Bronchial epithelial cell (primary cell): ENCODE measurements around the gene CPSF4L. TPM values are rescaled to one million over a fixed set of nuclear protein-coding genes. Genes with fewer than 3 reads are reported as not detected.

Experiments used
- DNase-seq: peaks from one replicate; pipeline ENCODE4 v3.0.0-alpha.2; 2010; ENCODE audit warnings: low read depth
- FAIRE-seq: peaks from 2 replicates; lab custom pipeline; 2011; peaks lifted over from hg19 to GRCh38; lab: Jason Lieb, UNC
- H3K27me3 ChIP-seq: 2 replicates; pipeline ENCODE4 v1.5.1; 2011; ENCODE audit warnings: low read length; ENCODE audit not compliant: control insufficient read depth, insufficient read depth
- H3K36me3 ChIP-seq: 2 replicates; pipeline ENCODE4 v1.5.1; 2011; ENCODE audit warnings: low read length; ENCODE audit not compliant: control insufficient read depth, insufficient read depth
- H3K4me3 ChIP-seq: 2 replicates; pipeline ENCODE4 v1.5.1; 2011; ENCODE audit warnings: mild to moderate bottlenecking, low read depth, low read length, control low read depth
- total RNA-seq: library from RNA; depleted of rRNA; stranded (reverse); fragments of >200 nt; gene quantifications from 2 replicates; pipeline ENCODE4 v1.2.1, GENCODE V29; 2014
- TF ChIP-seq, protein P1 (sequence below): IDR thresholded peaks from 2 replicates; pipeline ENCODE4 v1.5.1; 2011; ENCODE audit warnings: mild to moderate bottlenecking, moderate library complexity, low read length, control low read depth, inconsistent platforms; ENCODE audit not compliant: insufficient read depth, severe bottlenecking

CPSF4L gene
- total RNA-seq, 1 donor from 2014 or later = not detected

DNA sequence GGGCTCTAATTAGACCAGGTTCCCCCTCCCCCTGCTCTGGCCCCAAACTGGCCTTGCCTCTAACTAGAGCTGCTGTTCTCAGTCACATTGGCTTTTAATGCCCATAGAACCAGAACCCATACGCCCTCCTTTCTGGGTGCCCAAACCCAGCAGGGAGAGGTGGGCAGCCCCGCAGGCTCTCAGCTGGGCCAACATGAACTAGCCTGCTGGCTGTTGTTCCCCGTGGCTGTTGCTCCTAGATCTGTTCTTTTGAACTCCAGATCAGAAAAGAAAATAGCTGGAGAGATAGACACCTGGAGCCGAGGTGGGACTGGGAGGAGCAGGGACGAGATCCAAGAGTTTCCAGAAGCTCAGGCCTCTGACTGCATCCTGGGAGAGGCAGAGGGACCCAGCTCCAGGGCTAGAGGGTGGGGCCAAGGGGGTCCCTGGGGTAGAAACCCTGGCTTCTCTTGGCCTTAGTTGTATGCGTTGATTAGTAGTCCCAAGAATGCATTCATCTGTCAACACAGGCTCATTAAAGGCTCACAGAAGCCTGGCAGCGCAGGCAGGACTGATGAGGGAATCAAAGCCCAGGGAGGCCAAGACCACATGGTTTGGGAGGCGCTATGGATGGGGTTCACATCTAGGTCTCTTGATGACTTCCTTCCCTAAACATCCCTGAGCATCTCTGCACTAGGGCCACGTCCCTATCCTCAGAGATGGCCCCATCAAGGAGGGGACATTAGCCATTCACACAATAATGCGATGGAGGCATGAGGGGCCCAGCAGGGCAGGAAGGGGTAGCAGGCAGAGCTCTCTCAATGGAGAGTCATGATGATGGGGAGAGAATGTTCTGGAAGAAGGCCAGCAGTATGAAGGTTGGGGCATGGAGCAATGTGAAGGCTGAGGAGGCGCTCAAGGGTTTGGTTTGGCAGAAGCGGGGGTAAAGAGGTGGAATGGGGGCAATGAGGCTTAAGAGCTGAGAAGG, 1.3 kb upstream of the CPSF4L start:
- TF ChIP-seq, protein P1, sequence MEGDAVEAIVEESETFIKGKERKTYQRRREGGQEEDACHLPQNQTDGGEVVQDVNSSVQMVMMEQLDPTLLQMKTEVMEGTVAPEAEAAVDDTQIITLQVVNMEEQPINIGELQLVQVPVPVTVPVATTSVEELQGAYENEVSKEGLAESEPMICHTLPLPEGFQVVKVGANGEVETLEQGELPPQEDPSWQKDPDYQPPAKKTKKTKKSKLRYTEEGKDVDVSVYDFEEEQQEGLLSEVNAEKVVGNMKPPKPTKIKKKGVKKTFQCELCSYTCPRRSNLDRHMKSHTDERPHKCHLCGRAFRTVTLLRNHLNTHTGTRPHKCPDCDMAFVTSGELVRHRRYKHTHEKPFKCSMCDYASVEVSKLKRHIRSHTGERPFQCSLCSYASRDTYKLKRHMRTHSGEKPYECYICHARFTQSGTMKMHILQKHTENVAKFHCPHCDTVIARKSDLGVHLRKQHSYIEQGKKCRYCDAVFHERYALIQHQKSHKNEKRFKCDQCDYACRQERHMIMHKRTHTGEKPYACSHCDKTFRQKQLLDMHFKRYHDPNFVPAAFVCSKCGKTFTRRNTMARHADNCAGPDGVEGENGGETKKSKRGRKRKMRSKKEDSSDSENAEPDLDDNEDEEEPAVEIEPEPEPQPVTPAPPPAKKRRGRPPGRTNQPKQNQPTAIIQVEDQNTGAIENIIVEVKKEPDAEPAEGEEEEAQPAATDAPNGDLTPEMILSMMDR = no peak
- no peak overlapping the region for H3K4me3 ChIP-seq
- FAIRE-seq = no peak
- no peak for DNase-seq
- no peaks in the 10 kb centered on the region for H3K36me3 ChIP-seq
- H3K27me3 ChIP-seq = no peaks in the 10 kb centered on the region

DNA sequence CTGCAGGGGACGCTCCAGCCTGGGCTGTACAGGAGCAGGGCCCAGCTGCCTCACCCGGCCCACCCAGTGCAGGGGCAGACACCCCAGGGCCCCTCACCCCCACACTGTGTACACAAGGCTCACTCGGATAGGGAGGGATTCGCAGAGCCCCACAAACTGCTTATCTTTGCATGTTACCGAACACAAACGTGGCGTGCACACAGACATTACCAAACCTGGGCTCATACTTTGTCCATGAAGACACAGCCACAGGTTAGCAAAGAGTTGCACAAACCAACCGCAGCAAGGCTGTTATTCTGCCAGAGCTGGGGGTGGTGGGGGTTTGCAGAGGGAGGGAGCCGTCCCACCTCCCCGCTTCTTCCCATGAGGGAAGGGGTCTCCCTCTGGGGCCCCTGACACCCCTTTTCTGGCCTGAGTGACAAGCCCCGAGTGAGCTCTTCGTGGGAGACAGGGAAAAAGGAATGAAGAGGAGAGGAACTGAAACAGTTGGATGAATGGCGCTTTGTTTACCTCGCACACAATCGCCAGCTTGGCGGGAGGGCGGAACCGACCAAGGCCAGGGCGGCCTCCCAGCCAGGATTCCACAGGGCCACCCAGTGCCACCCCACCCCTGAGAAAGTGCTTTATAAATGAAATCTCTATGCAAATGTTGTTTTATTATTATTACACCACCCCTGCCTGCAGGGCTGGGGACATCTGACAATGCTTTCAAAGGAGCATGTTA, 434 bp upstream of the CPSF4L start:
- FAIRE-seq (no peak), DNase-seq (peak; percentile 23)
- no peak overlapping the region for H3K4me3 ChIP-seq
- H3K36me3 ChIP-seq = no peaks in the 10 kb centered on the region
- no peaks in the 10 kb centered on the region for H3K27me3 ChIP-seq
- TF ChIP-seq, protein P1 = no peak

DNA sequence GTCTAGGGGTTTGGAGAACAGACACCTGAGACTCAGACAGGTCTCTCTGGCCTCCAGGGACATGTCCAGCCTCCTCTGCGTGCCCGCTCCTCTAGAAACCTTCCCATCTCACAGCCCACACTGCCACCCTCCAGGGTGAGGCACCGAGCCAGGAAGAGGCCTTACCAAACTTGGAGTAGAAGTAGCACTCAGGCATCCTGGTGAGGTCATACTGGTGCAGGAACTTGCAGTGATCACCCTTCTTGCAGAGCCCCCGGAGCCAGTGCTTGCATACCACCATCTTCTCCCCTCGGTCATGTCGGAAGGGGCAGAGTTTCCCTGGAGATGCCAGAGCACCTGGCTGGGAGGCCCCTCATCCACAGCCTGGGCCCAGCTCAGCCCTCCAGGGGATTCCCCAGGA, 4.2 kb downstream of the CPSF4L start:
- Histone ChIP-seq H3K36me3 (no peaks in the 10 kb centered on the region), H3K27me3 (no peaks in the 10 kb centered on the region), H3K4me3 (no peak overlapping the region)
- no peak for DNase-seq
- no peak for FAIRE-seq
- TF ChIP-seq, protein P1 = no peak

DNA sequence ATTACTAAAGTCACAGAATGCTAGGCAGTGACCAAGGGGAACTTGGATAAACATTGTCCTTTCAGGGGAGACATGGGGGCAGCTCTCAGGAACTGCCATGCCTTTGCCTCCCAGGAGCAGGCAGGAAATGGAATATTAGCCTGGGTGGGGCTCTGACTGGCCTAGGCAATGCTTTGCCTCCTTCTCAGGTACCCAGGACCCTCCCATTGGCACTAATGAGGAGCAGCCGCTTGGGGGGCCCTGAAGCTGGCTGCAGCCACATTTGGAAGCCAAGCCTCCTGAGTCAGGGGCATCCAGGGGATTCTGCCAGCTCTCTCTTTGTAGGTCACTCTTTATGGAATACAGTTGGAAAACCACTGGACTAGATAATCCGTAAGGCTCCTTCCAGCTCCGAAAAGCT, 5.5 kb downstream of the CPSF4L start:
- TF ChIP-seq, protein P1 = no peak
- Histone ChIP-seq H3K27me3 (no peaks in the 10 kb centered on the region), H3K4me3 (no peak overlapping the region), H3K36me3 (no peaks in the 10 kb centered on the region)
- DNase-seq = no peak
- FAIRE-seq = no peak

DNA sequence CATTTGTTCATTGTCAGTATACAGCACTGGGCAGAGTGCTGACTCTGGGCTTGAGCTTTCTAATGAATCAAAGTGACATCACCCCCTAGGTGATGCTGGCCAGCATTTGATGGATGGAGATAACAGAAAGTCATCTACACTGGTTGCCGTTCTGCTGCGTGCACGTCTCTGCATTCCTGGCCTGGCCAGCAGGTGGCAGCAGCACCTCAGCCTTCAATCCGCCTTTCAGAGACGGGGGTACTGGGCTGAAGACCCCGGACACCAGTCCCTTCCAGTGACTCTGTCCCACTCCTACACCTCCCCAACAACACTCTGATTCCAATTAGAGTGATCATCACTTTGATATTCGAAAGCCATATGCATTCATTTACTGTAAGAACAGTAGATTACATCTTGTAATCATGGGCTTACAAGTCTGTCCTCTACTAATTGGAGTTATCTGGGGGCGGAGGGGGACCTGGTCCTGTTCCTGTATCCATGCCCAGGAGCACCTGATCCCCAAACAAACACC, 6.0 kb downstream of the CPSF4L start:
- FAIRE-seq (peak; percentile 89), DNase-seq (peak; percentile 67)
- Histone ChIP-seq H3K4me3 (no peak overlapping the region), H3K36me3 (no peaks in the 10 kb centered on the region), H3K27me3 (no peaks in the 10 kb centered on the region)
- TF ChIP-seq, protein P1 = peak; percentile 96
